ENCODE data around the gene TSPAN12. TPM values are rescaled to one million over a fixed set of nuclear protein-coding genes. Genes with fewer than 3 reads are reported as not detected.
A peak's percentile ranks its signal among the peaks of the same experiment; 100 is the strongest.

TSPAN12 gene
- total and polyA plus RNA-seq, 2 of the 8 experiments (the other 6 are each of a cell fraction or from before 2014, with no cell fraction given): 6.1 to 17.9 TPM

DNA sequence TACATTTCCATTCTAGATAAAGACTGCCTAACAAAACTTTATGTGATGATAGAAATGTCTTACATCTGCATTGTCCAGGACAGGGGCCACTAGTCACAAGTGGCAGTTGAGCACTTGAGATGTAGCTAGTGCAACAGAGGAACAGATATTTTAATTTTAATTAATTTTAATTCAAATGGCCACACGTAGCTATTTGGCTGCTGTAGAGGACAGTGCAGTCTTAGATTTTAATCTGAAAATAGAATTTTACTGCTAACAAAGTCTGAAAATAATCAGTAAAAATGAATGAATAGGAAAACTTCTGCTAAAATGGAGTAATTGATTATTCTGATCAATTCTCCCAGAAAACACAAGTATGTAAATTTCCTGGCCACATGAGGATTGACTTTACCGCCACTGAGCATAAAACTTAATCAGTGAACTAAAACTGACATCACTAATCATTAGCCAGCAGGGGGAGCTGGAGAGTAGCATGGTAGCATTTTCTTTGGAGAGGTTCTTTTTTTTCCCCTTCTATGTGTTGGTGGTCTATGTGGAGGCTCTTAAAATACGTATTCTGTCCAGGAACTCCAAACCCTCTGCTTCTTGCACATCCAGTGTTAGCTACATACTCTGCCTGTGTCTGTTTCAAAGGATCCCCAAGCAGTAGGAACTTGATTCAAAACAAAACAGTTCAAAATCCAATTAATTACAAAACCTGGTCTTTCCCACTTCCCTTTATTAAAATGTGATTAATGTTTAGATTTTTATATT lies 52.1 kb downstream of the TSPAN12 start:
- peak; percentile 87 for FAIRE-seq
- Histone ChIP-seq H3K56ac (replicated peaks; ENCODE audit: insufficient read length, low read depth, low read length) (no peak overlapping the region), H3K79me1 (ENCODE audit: low read depth, low read length) (no peaks in the 10 kb centered on the region), H3K23ac (ENCODE audit: insufficient read length) (no peak overlapping the region), H2AFZ (ENCODE audit: low read length) (no peak overlapping the region), H3K4me1 (replicated peaks in 1 of 4; ENCODE audit: control insufficient read depth in 3 of 4, insufficient read depth in 4 of 4, low read length in 3 of 4) (no peaks in the 10 kb centered on the region), H3K9me3 (ENCODE audit: insufficient read depth in 2 of 2, low read depth in 1 of 2, low read length in 1 of 2) (no peaks in the 10 kb centered on the region), H4K8ac (ENCODE audit: extremely low read depth, insufficient read depth, low read length) (no peak overlapping the region), H3K18ac (ENCODE audit: extremely low read depth, low read length) (no peak overlapping the region), H2AK5ac (ENCODE audit: low read depth, low read length) (no peak overlapping the region), H2BK15ac (ENCODE audit: low read length) (no peak overlapping the region), H3K27me3 (replicated peaks in 1 of 4; ENCODE audit: control insufficient read depth in 3 of 4, extremely low read depth in 1 of 4, insufficient read depth in 3 of 4, low read length in 3 of 4) (no peaks in the 10 kb centered on the region), H4K20me1 (replicated peaks in 1 of 2; ENCODE audit: control insufficient read depth in 1 of 2, insufficient read depth in 2 of 2, low read length in 2 of 2) (no peaks in the 10 kb centered on the region), H2BK5ac (ENCODE audit: low read depth, low read length) (no peak overlapping the region), H4K5ac (ENCODE audit: insufficient read length, low read depth, low read length) (no peak overlapping the region), H3K36me3 (ENCODE audit: control insufficient read depth in 2 of 4, insufficient read depth in 4 of 4, low read length in 3 of 4) (no peaks in the 10 kb centered on the region; a peak in 1 of 8 replicates), H3K23me2 (ENCODE audit: low read depth, low read length) (no peaks in the 10 kb centered on the region), H2BK120ac (replicated peaks; ENCODE audit: low read depth, low read length) (no peak overlapping the region), H2BK20ac (ENCODE audit: low read length) (no peak overlapping the region), H2BK12ac (ENCODE audit: low read depth, low read length) (no peak overlapping the region), H3K4ac (replicated peaks; ENCODE audit: insufficient read length, low read depth, low read length) (no peak overlapping the region), H3K27ac (ENCODE audit: low read depth, low read length) (no peak overlapping the region), H3K4me3 (ENCODE audit: extremely low read depth in 1 of 4, insufficient read depth in 2 of 4, low read depth in 3 of 4, low read length in 4 of 4) (no peak overlapping the region), H3K9ac (replicated peaks in 1 of 4; ENCODE audit: extremely low read depth in 1 of 4, low read depth in 3 of 4, low read length in 3 of 4) (no peak overlapping the region), H3K14ac (ENCODE audit: insufficient read length) (no peak overlapping the region), H4K91ac (replicated peaks; ENCODE audit: insufficient read length, low read length) (no peak overlapping the region), H3K79me2 (ENCODE audit: control insufficient read depth in 1 of 2, insufficient read depth in 2 of 2, low read length in 2 of 2) (no peaks in the 10 kb centered on the region), H3K4me2 (ENCODE audit: insufficient read depth in 1 of 2, low read depth in 2 of 2, low read length in 2 of 2) (no peak overlapping the region)
- peak; percentile 31 to 80 for DNase-seq (ENCODE audit: low read depth in 1 of 2, low spot score in 2 of 2)
- TF ChIP-seq EGR1 (IDR thresholded peaks at IDR 0.05; ENCODE audit: borderline replicate concordance, low read depth, low read length) (no peak), HDAC6 (IDR thresholded peaks at IDR 0.05; ENCODE audit: low read depth, low read length) (no peak), TEAD4 (IDR thresholded peaks at IDR 0.05; ENCODE audit: low read depth, low read length) (no peak), KDM4A (IDR thresholded peaks at IDR 0.05; ENCODE audit: low read depth, low read length, severe bottlenecking) (no peak), SRF (IDR thresholded peaks at IDR 0.05; ENCODE audit: low read depth, low read length) (peak; percentile 14; the same call in 1 of the 2 replicates), RAD21 (IDR thresholded peaks at IDR 0.05 in 1 of 2, conservative IDR thresholded peaks at IDR 0.05 in 1 of 2; ENCODE audit: low read depth in 2 of 2, low read length in 2 of 2) (peak; percentile 79 to 84)
- TF ChIP-seq, protein P1, sequence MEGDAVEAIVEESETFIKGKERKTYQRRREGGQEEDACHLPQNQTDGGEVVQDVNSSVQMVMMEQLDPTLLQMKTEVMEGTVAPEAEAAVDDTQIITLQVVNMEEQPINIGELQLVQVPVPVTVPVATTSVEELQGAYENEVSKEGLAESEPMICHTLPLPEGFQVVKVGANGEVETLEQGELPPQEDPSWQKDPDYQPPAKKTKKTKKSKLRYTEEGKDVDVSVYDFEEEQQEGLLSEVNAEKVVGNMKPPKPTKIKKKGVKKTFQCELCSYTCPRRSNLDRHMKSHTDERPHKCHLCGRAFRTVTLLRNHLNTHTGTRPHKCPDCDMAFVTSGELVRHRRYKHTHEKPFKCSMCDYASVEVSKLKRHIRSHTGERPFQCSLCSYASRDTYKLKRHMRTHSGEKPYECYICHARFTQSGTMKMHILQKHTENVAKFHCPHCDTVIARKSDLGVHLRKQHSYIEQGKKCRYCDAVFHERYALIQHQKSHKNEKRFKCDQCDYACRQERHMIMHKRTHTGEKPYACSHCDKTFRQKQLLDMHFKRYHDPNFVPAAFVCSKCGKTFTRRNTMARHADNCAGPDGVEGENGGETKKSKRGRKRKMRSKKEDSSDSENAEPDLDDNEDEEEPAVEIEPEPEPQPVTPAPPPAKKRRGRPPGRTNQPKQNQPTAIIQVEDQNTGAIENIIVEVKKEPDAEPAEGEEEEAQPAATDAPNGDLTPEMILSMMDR (IDR thresholded peaks at IDR 0.05; ENCODE audit: control extremely low read depth in 1 of 3, insufficient read depth in 1 of 3, low read depth in 1 of 3, low read length in 3 of 3): peak in 2 of 3 experiments; percentile 68 to 79; a peak in 3 of 4 replicates
- POLR2A ChIA-PET (ENCODE audit: partially characterized antibody): interaction anchor here (1.3 kb wide), 1 partner anchor 145 kb away, joined by 3 read pairs; no protein-coding TSS in a partner anchor
- 58% methylated on average over 3 of the region's 3 CpGs; no CpG with 5 or more reads in 1 of the 2 experiments for WGBS, 2 experiments (ENCODE audit: extremely low coverage in 1 of 2, insufficient coverage in 1 of 2, insufficient read length in 1 of 2, insufficient replicate concordance in 2 of 2, low coverage in 1 of 2, low lambda C conversion rate in 2 of 2, missing lambda C conversion rate in 1 of 2)
- CTCF ChIA-PET (ENCODE audit: partially characterized antibody): interaction anchor here (0.7 to 4.0 kb wide), 37 partner anchors 10 to 1190 kb away, joined by 3 to 28 read pairs (median 4); no protein-coding TSS in a partner anchor

Measured in H1 (cell line).